AG04449 (cell line): ENCODE data around the gene SPTBN1.

Source experiments
- CTCF ChIA-PET: fragments of 350-600 bp; formaldehyde crosslinking; extraction: SDS; loops from one replicate; lab custom pipeline; 2021; ENCODE audit warnings: antibody characterized with exemption; lab: Yijun Ruan, JAX
- POLR2A ChIA-PET: fragments of 400-600, 350-600 bp; formaldehyde crosslinking; extraction: SDS; loops from one replicate; lab custom pipeline; 2020; ENCODE audit warnings: antibody characterized with exemption, inconsistent platforms; lab: Yijun Ruan, JAX
- DNase-seq: peaks from one replicate; pipeline ENCODE4 v3.0.0-alpha.2; 2010; ENCODE audit warnings: low read depth, low spot score
- H3K4me3 ChIP-seq: 2 replicates; pipeline ENCODE4 v1.5.1; 2011; ENCODE audit warnings: low read depth, mild to moderate bottlenecking, control low read depth, low read length
- CTCF ChIP-seq: IDR thresholded peaks from one replicate; pipeline ENCODE4 v1.5.1; 2011; ENCODE audit warnings: mild to moderate bottlenecking, moderate library complexity, low read length, control low read depth, inconsistent platforms; ENCODE audit not compliant: insufficient read depth; ENCODE audit errors: missing control alignments

The SPTBN1 gene

GRCh38 chr2:54630858-54631497, 174.9 kb downstream of the SPTBN1 start:
- no peak overlapping the region for H3K4me3 ChIP-seq
- ChIA-PET CTCF (interaction anchor here (1.0 to 1.6 kb wide), 2 partner anchors 13 to 15 kb away, joined by 3 to 4 read pairs; no protein-coding TSS in a partner anchor), POLR2A (no interaction called here)
- DNase-seq = no peak
- TF ChIP-seq CTCF = no peak

- CTCF ChIA-PET = interaction anchor here (1.0 kb wide), 1 partner anchor 13 kb away, joined by 3 read pairs; no protein-coding TSS in a partner anchor
- no peak overlapping the region for H3K4me3 ChIP-seq
- TF ChIP-seq CTCF = no peak
- POLR2A ChIA-PET = no interaction called here
- no peak for DNase-seq
Measured at GRCh38 chr2:54631755-54632154, 175.6 kb downstream of the SPTBN1 start.

- TF ChIP-seq CTCF = no peak
- POLR2A ChIA-PET = no interaction called here
- CTCF ChIA-PET = interaction anchor here (1.0 to 2.7 kb wide), 3 partner anchors 33 to 111 kb away, joined by 3 to 7 read pairs (median 6); no protein-coding TSS in a partner anchor
- no peak for DNase-seq
- H3K4me3 ChIP-seq = no peak overlapping the region
Measured at GRCh38 chr2:54632733-54633692, 176.9 kb downstream of the SPTBN1 start.

- POLR2A ChIA-PET = no interaction called here
- CTCF ChIA-PET = interaction anchor here (0.8 to 2.7 kb wide), 5 partner anchors 9 to 527 kb away, joined by 3 to 7 read pairs (median 4); no protein-coding TSS in a partner anchor
- no peak overlapping the region for H3K4me3 ChIP-seq
- no peak for DNase-seq
- TF ChIP-seq CTCF = no peak
Measured at GRCh38 chr2:54634021-54634420, 177.9 kb downstream of the SPTBN1 start.

GRCh38 chr2:54634564-54635511, 178.7 kb downstream of the SPTBN1 start:
- POLR2A ChIA-PET = no interaction called here
- DNase-seq = no peak
- no peak for TF ChIP-seq CTCF
- CTCF ChIA-PET = interaction anchor here (0.8 to 2.7 kb wide), 4 partner anchors 10 to 528 kb away, joined by 4 to 7 read pairs (median 5); no protein-coding TSS in a partner anchor
- H3K4me3 ChIP-seq = peak overlapping the region; percentile 32
